G401 (cell line): ENCODE measurements around the gene GSG1L2. TPM values are rescaled to one million over a fixed set of nuclear protein-coding genes. Genes with fewer than 3 reads are reported as not detected.

ENCODE experiments used
- DNase-seq: peaks from one replicate; pipeline ENCODE4 v3.0.0-alpha.2; 2015; ENCODE audit warnings: low spot score
- in situ Hi-C: cut with HindIII; loops from 2 replicates; pipeline ENCODE4 v1.10.0; 2016; ENCODE audit warnings: low sequenced_read_pairs, mixed read lengths
- total RNA-seq: library from RNA; depleted of rRNA; stranded (reverse); fragments of >200 nt; shearing (Covaris generic); gene quantifications from 2 replicates; pipeline ENCODE4 v1.2.3, GENCODE V29; 2014; rRNA removed

Gene GSG1L2
- total RNA-seq, 1 experiment from 2014 or later = not detected

DNA sequence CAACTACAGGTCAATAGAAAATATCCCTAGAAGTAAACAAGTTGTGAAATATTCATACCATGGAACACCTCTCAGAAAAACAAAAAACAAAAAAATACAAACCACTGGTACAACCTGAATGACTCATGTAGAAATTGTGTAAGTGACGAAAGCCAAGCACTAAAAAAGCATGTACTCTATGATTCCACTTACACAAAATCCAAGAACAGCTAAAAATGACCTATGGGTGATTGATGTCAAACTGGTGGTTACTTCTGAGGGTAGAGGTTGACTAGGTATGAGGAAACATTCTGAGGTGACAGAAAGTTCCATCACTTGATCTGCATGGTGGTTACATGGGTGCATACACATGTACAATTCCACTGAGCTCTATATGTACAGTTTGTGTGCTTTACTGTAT is 61.6 kb downstream of the GSG1L2 start:
- in situ Hi-C loops = no loop called here

DNA sequence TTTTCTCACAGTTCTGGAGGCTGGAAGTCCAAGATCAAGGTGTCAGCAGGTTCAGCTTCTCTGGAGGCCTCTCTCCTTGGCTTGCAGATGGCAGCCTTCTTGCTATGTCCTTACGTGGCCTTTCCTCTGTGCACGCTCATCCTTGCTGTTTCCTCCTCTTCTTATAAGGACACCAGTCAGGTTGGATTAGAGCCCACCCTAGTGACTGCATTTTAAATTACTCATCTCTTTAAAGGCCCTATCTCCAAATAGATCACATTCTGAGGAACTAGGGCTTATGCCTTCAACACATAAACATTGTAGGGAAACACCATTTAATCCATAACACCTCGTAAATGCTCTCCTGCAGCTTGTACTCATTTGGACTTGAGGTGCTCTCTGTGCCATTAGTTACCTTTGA is 66.8 kb downstream of the GSG1L2 start:
- in situ Hi-C loops = no loop called here
- no peak for DNase-seq

More for the DNA sequence above, 61.6 kb downstream of the GSG1L2 start:
- DNase-seq = no peak

Other genes with a start within 250 kb of the GSG1L2 start
- 92.6 and 95.8 TPM in 2 replicates for gene STX8, start 246.3 kb downstream of the GSG1L2 start, total RNA-seq
- gene CFAP52, start 245.4 kb downstream of the GSG1L2 start, total RNA-seq = not detected in 2 replicates
- gene USP43, start 176.6 kb downstream of the GSG1L2 start, total RNA-seq = 2.8 and 3.0 TPM in 2 replicates
- not detected in 2 replicates for gene DHRS7C, start 30.5 kb downstream of the GSG1L2 start, total RNA-seq
- not detected in 2 replicates for gene GLP2R, start 3.8 kb upstream of the GSG1L2 start, total RNA-seq
- gene RCVRN, start 83.2 kb upstream of the GSG1L2 start, total RNA-seq = not detected in 2 replicates